Suprapubic skin (tissue), 4 donors: ENCODE measurements around the gene PXMP2.

ENCODE experiments used
- CTCF ChIP-seq, 2 donors: fragments of 200-600 bp in 1 of 2; fragments of 450-650 bp in 1 of 2; sonication (generic) in 1 of 2; IDR thresholded peaks; one replicate each; pipeline ENCODE4 v1.5.1; 2016 to 2019; ENCODE audit warnings: antibody characterized with exemption in 2 of 2, mild to moderate bottlenecking in 1 of 2, moderate library complexity in 1 of 2
- POLR2A ChIP-seq, 2 donors: fragments of 450-650 bp; IDR thresholded peaks; one replicate each; pipeline ENCODE4 v1.6.1; 2017; ENCODE audit warnings: antibody characterized with exemption in 2 of 2, mild to moderate bottlenecking in 2 of 2, moderate library complexity in 2 of 2
- POLR2AphosphoS5 ChIP-seq, 3 donors: sonication (generic); formaldehyde crosslinking; IDR thresholded peaks; one replicate each; pipeline ENCODE4 v1.6.1; 2017; ENCODE audit warnings: antibody characterized with exemption in 3 of 3

GRCh38 chr12:132662901-132663755, 24.3 kb upstream of the PXMP2 start:
- no peak for TF ChIP-seq CTCF (IDR thresholded peaks at IDR 0.05)
- TF ChIP-seq POLR2A (IDR thresholded peaks at IDR 0.05): no peak
- no peak for TF ChIP-seq POLR2AphosphoS5 (IDR thresholded peaks at IDR 0.05)
